GM19023 (cell line): ENCODE data around the gene PSMA8.
"Not testable (repeated sequence)": the region's sequence is repeated elsewhere in the genome, so short reads cannot be mapped to it uniquely, and the experiment has no call there.

Source experiments
- ATAC-seq: cut with Tn5 transposase; IDR thresholded peaks from one replicate; pipeline ENCODE4 v1.9.1; 2021; ENCODE audit warnings: mild to moderate bottlenecking, moderate library complexity; ENCODE audit not compliant: unreplicated experiment

The PSMA8 gene

DNA sequence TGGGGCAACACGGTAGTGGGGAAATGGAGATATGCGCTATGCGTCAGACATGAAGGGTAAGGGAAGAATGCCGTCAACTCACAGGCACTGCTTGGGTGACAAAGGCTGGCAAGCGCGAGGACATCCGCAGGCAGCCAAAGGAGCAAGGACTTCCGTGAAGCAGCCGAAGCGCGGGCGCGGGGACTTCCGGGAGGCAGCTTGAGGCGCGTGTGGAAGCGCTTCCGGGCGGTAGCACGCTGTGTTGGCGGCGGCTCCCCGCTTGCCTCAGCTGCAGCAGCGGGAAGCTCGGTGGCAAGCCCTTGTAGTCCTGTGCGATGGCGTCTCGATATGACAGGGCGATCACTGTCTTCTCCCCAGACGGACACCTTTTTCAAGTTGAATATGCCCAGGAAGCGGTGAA, at the start of gene PSMA8:
TSS of gene PSMA8 (plus strand) at position 218 of the 400 bp plus-strand sequence. CDS start at position 315, 97 bp downstream.
- no peak for ATAC-seq

DNA sequence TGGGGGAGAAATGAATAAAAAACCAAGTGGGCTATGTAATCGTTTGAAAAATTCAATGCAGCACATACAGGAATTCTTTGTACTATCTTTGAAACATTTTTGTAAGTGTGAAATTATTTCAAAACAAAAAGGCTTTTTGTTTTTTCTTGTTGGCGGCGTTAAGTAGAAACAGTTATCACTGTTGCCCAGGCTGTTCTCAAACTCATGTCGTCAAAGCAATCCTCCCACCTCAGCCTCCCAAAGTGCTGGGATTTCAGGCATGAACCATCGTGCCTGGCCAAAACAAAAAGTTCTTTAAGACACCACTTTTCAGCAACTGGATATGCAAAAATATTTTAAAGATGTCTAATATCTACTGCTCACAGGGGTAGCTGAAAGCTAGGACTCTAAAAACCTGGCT, 48.6 kb upstream of the PSMA8 start:
- no peak for ATAC-seq

DNA sequence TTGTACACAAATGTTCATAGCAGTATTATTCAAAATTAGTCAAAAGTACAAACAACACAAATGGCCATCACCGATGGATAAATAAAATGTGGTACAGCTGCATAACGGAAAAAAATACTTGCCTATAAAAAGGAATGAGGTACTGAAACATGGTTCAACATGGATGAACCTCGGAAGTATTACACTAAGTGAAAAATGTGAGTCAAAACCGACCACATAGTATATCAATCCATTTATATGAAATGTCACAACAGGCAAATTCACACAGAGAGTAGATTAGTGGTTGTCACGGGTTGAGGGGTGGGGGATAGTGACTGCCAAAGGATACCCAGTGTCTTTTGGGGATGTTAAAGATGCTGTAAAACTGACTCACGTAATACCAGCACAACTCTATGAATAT, 46.7 kb upstream of the PSMA8 start:
- no peak for ATAC-seq

DNA sequence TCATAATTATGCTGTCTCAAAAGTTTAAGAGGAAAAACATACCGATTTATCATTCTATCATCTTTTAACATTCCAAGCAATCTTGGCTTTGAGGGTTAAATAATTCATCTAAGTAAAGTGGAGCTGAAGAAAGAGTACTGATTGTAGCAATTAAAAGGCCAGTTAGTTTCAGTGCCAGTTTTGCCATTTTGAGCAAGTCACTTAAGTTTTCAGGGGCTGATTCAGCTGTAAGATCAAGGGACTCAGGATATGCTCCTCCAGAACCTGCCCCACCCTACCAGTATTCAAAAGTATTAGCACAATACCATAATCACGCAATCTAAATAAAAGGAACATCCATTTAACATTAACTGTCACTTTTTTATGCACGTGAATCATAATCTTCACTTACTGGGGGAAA, 45.2 kb upstream of the PSMA8 start:
- no peak for ATAC-seq

DNA sequence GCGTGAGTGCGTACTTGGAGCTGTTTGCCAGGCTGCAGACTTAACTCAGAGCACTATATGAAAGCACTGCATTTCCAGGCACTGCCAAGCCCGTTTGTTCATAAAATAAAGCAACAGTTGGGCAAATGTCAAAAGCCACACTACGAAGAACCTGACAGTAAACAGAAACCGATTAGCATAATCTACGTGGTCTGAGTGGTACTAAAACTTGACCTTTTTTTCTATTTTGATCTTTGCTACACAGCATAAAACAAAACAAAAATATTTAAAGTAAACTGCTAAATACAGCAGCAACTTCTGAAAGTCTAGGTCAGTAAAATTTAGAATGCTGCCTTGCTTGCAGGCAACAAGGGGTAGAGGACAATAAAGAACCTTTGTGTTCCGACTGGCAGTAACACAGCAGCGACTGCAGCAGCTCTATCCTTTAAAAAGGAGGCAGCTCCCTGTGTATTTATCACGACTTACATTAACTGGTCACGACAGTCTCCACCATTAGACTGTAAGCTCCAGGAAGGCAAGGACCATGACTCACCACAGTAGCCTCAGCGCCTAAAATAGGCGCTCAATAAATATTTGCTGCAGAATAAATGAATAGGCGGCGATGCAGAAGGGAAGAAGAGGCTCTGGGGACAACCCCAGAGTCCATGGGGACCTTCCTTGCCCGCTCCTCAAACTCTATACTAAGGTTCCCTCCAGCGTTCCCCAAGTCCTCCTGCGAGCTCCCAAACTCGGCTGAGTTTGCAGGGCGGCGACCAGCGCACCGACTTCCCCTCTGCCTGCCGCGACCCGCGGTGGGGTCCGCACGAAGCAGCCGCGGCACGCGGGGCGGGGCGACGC, 44.2 kb upstream of the PSMA8 start:
- peak; percentile 5 for ATAC-seq

DNA sequence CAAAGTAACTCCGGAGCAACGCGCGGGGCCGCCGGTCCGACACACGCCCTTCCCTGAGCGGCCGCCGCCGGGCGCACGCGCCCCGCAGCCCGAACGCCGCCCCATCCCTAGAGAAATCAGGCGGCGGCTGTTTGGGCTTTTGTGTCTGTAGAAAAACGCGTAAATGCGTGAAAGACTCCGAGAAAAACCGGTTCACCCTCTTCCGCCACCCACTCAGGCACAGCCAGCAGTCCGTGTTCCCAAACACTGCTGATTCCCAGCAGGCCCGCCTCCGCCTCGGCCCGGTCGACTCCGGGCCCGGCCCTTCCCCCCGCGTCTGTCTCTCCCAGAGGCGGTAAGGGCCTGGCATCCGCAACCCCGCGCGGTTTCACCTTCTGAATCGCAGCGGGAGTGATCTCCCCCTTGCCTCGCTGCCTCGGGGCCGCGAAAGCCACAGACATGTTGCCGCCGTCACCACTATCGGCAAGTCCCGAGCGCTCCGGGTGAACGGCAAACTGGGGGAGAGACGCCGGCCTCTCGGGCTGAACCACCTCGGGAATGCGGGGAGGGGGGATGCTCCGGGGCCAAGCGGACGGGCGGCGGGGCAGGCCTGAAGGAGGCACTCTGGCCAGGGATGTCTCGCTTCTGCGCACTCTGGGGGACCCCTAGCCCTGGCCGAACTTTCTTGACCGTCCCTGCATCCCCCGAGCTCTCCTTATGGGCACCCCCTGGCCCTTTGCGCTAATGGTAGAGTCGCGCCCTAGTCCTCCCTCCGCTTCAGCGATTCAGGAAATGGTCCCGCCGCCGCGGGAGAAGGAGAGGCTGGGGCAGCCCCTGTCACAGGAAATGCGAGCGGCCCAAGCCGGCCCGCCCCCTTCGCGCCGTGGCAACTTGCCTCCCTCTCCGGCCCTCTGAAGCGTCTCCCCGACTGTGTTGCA, 43.3 kb upstream of the PSMA8 start, which contains the start of gene SS18:
TSS of gene SS18 (minus strand) at position 484 of the 917 bp plus-strand sequence. CDS start at position 440, 44 bp downstream.
- ATAC-seq: peak; percentile 78

DNA sequence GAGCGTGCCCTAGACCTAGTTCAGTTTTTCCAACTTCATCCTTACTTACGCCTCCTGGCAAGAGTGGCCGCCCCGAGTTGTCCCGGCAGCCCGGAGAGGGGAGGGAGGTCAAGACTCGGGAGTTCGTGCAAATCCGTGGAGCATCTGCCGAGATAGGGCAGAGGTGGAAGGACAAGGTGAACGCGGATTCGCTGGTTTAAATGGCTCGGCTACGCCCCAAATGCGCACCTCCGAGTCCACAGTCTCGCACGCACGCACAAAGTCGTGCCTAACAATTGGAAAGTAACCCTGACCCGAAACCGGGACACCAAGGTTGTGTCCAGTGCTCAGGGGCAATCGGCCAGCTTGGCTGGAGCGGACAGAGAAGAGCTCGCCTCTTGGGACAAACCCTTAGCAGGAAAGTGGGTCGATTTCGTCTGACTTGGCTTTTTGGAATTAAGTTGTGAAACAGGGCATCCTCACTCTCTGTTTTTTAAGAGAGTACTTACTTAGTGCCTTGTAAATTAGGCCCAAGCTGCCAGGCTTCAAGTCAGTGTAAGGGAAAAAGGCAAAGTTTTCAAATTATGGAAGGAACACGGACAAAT, 42.5 kb upstream of the PSMA8 start:
- ATAC-seq: peak; percentile 43

DNA sequence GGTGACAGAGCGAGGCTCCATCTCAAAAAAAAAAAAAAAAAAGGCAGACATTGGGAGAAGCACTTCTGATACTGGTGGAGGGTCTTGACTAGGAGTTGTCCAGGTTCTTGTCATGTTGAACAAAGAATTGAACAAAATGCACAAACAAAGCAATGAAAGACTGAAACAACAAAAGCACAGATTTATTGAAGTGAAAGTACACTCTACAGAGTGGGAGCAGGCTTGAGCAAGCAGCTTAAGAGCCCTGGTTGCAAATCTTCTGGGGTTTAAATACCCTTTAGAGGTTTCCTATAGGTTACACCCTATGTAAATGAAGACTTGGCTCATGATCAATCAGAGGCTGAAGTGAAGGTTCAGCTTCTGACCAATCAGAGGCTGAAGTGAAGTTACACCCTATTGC, 36.8 kb upstream of the PSMA8 start:
- ATAC-seq: no peak

DNA sequence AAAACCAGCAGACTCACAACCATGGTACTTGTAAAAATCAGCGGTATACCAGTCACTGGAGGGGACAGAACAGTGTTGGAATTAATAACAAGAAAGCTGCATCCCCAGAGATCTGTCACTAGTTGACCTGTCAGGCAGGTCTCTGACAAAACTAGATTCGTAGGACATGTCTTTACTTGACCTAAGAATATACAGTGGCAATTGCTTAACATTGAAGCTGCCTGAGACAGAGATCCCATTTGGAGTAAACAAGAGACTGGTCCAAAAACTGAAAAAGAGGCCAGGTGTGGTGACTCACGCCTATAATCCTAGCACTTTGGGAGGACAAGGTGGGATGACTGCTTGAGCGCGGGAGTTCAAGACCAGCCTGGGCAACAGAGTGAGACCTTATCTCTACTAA, 36.1 kb upstream of the PSMA8 start:
- no peak for ATAC-seq

DNA sequence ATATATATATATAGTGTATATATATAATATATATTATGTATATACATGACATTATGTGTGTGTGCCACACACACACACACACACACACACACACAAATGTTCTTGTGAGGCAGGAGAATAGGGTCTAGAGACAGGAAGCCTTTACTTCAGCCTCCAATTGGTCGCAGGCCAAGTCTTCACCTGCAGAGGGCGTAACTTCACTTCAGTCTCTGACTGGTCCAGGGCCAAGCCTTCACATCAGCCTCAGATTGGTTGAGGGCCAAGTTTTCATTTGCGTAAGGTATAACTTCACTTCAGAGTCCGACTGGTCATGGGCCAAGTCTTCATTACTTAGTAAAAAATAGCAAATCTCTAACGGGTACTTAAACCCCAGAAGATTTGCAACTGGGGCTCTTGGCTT, 30.1 kb upstream of the PSMA8 start:
- no peak for ATAC-seq

DNA sequence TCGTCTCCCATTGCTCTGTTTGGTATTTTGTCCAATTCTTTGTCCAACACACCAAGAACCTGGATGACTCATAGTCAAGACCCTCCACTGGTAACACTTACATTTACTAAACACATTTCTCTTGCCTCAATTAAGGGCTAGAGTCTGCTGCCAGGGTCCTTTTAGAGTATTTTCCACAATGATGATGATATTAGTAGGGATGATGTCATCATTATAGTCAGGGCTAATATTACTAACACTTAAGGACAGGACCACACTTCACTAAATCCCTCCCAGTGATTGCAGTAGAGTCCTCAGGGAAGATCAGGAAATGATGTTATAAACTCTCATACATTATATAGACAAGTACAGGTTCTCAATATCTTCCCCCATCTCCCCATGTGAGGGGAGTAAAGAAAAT, 29.6 kb upstream of the PSMA8 start:
- no peak for ATAC-seq

DNA sequence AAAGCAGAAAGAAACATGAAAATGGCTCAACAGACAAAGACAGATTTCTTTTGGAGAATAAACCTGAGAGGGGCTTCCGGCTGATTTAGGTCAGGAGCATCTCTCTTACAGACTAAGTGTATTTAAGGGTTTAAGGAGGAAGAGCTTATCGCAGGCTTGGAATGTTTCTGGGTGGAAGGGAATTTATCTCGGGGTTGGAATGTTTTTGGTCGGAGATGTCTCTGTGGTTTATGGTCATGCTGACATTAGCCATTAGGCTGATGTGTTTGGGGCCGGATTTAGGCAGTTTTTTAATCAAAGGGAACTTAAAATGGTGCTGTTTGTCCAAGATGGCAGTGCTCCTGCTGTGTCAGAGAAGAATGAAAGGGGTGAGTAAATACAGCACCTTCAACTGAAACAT, 14.4 kb upstream of the PSMA8 start:
- no peak for ATAC-seq

DNA sequence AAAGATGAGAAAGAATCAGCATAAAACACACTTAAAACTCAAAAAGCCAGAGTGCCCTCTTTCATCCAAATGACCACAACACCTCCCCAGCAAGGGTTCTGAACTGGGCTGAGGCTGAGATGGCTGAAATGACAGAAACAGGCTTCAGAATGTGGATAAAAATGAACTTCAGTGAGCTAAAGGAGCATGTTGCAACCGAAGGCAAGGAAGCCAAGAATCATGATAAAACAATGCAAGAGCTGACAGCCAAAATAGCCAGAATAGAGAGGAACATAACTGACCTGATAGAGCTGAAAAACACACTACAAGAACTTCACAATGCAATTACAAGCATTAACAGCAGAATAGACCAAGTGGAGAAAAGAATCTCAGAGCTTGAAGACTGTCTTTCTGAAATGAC, 12.2 kb upstream of the PSMA8 start:
- no peak for ATAC-seq

DNA sequence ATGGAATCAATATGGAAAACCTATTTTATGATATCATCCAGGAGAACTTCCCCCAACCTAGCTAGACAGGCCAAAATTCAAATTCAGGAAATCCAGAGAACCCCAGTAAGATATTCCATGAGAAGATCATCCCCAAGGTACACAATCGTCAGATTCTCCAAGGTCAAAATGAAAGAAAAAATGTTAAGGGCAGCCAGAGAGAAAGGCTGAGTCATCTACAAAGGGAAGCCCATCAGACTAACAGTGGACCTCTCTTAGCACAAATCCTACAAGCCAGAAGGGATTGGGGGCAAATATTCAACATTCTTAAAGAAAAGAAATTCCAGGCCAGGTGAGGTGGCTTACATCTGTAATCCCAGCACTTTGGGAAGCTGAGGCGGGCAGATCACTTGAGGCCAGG, 11.7 kb upstream of the PSMA8 start:
- not testable (repeated sequence) for ATAC-seq

DNA sequence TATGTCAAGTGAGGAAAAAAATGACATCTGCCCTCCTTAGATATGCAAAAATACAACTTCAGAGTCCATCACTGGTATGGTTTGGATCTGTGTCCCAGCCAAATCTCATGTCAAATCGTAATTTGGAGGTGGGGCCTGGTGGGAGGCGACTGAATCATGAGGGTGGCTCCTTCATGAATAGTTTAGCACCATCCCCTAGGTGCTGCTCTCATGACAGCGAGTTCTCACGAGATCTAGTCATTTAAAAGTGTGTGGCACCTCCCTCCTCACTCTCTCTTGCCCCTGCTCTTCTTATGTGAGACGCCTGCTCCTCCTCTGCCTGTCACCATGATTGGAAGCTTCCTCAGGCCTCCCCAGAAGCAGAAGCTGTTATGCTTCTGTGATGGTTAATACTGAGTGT, 5.9 kb upstream of the PSMA8 start:
- ATAC-seq: no peak

DNA sequence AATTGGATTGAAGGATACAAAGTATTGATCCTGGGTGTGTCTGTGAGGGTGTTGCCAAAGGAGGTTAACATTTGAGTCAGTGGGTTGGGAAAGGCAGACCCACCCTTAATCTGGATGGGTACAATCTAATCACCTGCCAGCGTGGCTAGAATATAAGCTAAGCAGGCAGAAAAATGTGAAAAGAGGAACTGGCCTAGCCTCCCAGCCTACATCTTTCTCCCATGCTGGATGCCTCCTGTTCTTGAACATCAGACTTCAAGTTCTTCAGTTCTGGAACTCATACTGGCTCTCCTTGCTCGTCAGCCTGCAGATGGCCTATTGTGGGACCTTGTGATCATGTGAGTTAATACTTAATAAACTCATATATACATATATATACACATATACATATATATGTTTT, 5.5 kb upstream of the PSMA8 start:
- ATAC-seq: not testable (repeated sequence)

DNA sequence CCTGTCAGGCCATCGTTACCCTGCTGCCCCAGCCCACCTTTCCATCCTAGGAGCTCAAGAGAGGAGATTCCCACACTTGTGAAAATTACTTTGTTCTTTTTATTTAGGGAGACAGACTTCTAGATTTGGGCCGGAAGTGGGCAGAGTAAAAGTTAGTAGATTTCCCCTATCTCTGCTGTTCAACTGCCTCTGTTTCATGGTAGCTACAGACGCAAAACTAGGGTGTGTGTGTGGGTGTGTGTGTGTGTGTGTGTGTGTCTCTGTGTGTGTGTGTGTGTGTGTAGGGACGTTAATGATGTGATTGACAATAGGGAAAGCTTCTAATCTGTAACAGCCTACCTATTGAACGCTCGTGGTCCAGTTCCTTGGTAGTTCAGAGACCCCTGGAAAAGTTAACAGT, 438 bp downstream of the PSMA8 start:
- no peak for ATAC-seq

DNA sequence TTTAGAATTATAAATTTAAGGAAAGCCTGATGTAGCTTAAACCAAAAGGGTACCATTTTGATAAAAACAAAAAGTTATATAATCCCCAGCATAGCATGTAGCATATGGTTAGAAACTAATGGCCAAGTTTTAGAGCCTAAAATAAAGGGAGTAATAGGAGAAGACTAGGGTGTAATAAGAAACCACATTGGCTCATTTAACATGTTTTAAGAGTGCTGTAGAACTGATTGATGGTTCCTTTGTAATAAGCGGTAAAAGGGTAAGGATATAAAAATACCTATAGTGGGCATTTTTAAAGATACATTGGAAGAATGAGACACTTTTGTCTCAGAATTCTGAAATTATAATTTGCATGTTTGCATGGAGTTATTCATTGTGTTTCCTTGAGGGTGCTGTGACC, 1.9 kb downstream of the PSMA8 start:
- no peak for ATAC-seq

DNA sequence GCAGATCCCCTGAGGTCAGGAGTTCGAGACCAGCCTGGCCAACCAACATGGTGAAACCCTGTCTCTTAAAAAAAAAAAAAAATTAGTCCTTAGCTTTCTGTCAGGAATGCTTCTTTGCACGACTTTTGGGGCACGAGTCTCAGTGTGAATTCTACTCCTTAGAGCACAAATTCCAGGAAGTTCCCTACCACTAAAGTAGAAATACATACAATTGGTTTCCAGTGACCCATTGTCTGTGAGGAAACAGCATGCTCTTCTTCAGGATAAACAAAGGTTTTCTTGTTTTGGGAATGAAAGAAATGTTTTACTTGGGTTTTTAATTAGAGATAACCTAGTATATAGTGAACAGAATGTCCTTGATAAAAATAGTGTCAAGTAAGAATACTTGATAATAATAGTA, 23.7 kb downstream of the PSMA8 start:
- ATAC-seq: no peak

DNA sequence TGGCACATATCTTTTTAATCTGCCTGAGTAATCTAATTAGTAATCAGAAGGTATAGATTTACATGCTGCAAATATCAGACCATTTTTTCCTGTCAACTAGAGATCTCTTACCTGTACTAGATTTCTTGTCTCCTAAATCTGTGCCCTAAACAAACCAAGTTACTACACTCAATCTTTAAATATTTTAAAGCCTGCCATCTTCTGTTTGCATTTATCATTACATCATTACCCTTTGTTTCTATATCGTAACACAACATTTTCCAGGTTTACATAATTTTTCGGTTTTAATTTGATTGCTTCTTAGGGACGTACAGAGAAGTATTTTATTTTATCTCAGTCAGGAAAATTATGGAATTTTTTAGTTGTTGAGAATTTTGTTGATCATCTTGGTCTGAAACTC, 25.7 kb downstream of the PSMA8 start:
- no peak for ATAC-seq

DNA sequence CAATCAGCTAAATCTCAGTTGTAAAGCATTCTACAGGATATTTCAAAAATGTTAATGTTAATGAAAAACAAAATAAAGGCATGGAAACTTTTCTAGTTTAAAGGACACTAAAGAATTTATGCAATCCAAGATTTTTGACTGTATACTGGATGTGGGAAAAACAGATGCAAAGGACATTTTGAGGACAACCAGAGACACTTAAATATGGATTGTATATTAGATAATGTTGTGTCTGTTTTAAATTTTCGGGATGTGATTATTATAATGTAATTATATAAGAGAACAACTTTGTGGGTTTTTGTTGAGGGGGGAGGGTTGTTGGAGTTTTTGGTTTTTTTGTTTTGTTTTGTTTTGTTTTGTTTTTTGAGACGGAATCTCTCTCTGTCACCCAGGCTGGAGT, 30.9 kb downstream of the PSMA8 start:
- no peak for ATAC-seq
